Measurements from ENCODE around the gene DLGAP1.

Gene DLGAP1

DNA sequence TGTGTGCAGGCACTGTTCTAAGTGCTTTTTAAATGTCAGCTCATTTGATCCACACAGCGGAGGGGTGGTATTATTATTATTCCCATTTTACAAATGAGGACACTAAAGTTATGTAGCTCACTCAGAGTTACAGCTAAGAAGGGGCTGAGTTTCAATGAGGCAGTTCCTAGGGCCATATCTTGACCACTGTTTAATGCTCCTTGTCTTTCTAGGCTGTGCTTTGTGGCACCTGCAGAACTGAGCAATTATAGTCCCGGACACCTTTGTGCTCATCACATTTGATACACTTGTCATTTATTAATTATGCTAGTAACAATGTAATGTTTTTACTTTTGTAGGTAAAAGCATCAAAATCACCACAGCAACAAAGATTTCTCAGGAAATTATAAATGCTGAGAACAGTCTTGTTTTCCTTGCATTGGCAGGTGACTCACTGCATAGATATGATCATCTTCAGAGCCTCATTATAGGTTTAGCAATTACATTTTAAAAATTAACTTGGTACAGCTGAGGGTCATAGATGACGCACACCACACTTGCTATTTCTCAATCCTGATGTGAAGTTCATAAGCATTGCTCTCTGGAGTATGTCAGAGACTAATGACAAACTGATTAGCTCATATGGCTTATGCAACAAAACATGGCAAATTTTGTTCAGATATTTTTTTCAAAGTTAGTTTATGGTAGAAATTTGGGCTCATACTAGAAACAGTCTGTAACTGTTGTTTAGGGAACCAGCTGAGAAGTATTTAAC lies 638.3 kb downstream of the DLGAP1 start:
- no peak for DNase-seq (ENCODE audit: low read depth)

DNA sequence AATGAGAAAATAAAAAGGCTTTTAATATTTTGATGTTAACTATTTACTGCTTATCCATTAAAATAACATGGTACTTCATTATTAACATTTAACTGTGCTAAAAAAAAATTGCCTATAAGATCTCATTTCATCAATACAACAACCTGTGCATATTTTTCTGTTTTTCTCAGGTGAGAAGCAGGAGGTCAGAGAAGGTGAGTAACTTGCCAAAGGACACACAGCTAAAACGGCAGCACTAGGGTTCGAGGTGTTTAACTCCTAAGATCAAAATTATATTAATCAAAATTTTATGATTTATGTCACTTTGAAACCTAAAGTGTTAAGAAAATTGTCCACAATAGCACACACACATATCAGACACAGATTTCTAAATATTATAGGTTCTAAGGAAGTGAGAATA lies 639.1 kb downstream of the DLGAP1 start:
- DNase-seq (ENCODE audit: low read depth) = no peak

DNA sequence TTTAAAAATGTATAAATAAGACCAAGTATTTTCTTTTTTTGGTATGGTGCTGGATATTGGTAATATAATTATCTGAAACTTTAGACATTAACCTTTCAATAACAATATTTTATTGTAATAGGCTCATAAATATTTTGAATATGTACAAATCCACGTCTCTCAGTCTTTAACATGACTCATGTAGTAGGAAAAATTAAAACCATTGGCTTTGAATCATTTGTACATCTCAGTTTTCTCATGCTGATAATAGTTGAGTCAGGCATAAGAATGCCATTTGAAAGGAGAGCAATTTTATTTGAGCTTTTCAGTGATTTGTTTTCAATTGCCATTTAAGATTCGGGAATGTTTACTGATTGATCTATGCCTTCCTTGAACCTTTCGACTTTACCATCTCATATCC lies 640.3 kb downstream of the DLGAP1 start:
- no peak for DNase-seq (ENCODE audit: low read depth)

DNA sequence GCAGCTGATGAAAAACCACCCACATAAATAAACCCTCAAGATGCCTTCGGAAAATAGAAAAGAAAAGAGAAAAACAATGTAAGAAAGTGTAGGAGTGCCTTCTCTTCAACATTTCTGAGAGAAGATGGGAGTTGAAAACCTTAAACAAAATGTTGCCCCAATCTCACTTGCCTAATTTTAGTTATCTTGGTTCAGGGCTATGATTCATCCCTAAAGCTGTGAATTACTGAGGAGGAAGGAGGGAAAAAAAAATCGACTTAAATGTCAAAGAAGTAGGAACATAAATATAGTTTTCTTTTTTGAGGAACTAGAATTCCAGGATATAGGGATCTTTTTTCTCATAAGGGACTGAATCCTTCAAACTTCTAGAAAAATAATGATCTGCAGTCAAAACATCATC lies 644.8 kb downstream of the DLGAP1 start:
- DNase-seq (ENCODE audit: low read depth) = no peak

DNA sequence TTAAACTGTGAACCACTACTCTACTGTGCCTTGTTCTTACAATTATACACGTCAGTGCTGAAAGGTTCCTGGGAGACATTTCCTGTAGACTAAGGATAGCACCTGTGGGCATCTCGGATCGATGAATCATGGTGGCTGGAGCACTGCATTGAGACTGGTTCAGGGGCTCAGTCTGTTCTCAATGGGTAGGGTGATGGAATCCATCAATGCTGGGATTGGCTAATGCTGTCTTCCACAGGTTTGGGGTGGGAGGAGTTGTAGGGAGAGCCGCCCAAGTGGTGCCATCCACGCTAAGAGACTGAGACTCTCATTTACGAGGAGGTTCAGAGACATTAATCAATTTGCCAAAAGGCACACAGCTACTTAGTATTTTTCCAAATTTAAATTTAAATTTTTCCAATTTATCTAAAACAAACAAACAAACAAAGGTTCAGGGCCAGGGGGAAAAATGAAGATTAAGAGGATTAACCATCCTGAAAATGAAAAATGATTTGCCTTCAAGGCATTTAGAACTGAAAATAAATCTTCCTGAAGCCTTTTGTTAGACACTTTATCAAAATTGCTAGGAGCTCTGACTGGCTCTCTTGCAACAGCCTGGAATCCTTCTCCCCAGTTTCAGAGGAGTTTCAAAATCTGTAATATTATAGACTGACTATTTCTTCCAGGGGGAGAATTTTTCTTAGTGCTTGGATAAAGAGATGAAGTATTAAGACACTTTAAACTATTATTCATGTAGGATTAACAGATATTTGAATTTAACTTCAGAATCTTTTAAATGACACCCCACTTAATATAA lies 645.9 kb downstream of the DLGAP1 start:
- no peak for DNase-seq (ENCODE audit: low read depth)

DNA sequence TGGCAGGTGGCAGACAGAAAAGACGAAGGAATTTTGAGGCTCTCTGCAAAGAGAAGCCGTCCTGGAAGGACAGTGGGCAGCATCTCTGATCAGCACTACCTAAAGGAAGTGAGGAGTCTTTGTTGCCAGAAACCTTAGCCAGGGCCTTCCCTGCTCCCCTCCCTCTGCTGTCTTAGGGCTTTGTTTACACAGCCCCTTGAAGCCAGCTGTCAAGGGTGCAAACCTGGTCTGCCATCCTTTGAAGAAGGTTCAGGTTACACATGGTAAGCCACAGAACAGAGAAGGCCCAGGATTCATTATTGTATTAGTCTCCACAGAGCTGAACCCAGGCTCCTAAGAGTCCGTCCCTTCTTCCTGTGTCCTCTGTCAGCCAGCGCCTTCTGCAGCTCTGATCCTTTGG lies 648.5 kb downstream of the DLGAP1 start:
- DNase-seq (ENCODE audit: low read depth) = no peak

DNA sequence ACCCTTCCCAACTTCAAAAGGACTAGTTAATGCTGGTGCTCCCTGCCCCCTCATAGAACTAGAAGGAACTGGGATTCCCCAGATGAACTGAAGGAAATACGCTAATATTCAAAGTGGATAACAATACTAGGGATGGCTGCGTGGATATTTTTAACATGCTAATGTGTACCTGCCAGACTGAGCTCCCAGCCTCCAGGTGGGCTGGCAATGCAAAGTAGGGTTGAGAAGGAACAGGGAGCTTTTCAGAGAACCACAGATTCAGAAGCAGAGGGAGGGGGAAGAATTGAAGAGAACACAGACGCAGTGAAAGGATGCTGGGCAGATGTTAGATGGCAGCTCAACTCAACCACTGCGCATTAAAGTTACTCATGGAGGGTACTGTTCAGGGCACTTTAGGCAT lies 650.8 kb downstream of the DLGAP1 start:
- no peak for DNase-seq (ENCODE audit: low read depth)

DNA sequence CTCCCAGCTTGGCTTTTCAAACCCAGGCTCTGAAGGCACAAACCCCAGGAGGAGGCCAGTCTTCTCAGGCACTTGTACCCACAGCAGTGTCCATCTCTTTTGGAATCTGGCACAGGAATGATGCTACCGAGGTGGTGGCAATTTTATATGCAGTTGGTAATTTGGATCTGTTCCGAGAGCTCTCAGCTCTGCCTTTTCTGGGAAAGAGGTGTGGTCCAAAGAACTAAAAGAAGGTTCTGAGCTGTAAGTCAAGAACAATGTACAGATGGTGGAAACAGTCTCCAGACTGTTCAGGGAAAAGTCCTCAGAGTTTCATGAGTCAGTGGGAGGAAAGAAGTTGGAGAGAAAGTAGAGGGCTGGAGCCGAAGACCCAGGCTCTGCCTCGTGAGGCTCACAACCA lies 651.8 kb downstream of the DLGAP1 start:
- DNase-seq (ENCODE audit: low read depth) = no peak

DNA sequence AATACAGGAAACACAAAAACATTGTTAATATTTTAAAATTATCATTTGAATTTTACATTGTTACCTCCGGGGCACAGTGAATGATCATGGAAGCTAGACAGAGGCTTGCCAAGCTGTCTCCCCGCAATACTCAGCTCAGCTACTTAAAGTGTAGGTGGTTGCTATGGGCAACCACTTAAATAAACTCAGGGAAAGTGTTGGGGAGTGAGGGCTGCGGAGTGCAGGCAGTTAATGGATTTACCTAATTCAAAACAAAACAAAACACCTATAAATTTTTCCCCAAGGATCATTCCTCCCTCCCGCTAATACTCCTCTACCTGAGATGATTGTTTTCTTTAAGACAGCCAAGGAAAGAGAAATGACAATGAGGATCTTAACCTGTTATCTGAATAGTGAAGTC lies 655.6 kb downstream of the DLGAP1 start:
- no peak for DNase-seq (ENCODE audit: low read depth)

DNA sequence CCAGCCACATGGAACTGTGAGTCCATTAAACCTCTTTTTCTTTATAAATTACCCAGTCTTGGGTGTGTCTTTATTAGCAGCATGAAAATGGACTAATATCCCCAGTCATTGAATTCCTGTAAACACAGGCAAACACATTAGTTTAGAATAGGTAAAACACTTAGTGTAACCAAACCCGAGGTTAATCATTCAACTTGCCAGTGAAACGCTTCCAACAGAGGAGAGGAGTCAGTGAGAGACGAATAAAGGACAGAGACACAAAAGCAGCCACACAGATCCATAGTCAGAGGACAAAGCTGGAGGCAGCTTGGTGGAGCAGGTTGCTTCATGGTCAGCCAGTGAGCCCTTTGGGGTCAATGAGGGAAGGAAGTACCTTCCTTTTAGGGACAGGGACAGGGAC lies 657.1 kb downstream of the DLGAP1 start:
- DNase-seq (ENCODE audit: low read depth) = no peak

DNA sequence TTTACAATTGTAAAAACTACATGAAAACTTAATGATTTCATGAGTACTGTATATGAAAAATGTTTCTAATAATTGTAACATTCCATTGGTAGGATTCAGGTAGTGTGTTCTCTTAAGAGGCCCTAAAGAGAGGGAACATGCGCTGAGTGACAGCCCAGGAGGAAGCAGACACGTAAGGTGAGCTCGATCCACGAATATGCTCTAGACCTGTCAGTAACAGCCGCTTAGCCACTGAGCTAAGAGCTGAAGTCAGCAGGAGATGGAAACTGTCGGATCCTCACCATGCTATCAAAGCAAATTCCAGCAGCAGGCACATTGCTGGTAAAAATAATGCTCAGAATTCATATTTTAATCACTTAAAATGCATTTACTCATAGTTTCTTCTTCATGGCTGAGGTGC lies 658.7 kb downstream of the DLGAP1 start:
- DNase-seq (ENCODE audit: low read depth) = no peak

DNA sequence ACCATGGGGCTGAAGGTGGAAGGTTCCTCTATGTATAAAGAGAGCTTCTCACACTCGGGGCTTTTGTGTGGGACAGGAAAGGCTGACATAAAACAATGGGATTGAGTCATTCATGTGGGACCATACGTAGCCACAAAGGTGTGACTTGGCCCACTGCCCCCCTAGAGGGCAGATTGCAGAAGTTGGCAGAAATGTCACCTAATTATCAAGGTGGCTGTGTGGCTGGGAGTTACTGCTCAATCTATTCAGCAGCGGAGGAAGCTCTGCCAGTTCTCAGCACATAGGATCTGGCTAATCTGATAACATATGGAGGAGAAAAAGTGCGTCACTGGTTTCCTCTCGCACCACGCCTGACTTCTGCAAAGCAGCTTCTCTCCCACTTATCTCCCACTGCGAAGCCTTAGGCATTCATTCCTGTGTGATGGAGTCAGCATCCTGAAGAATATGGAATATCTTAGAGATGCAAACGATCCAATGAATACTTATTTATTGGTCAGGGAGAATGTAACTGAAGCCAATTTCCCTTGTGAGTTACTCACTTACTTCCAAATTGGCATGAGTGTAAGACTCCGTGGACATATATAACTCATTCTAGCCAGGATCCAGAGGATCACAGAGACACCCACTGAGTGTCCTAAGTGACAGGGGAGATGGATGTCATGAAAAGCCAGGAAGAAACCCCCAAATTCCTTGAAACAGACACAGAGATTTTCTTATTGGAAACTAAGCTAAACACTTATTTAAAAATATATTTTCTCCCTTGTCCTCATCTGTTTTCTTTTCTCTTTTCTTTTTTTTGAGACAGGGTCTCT lies 660.4 kb downstream of the DLGAP1 start:
- DNase-seq (ENCODE audit: low read depth) = no peak

DNA sequence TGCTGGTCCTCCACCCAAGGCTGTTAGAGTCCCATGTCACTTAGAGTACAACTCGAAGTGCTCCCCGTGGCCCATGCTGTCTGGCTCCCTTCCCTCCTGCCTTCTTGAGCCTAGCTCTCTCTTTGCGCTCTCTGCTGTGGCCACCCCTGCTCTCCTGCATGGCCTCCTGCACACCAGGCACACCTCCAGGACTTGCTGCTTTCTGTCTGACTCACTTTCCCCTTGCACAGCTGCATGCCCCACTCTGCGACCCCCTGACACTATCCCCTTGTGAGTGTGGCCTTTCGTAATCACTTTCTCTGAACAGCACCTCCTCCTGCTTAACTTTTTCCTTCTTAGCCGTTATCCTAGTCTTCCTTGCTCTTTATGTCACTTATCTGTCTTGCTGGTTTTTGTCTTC lies 661.6 kb downstream of the DLGAP1 start:
- DNase-seq (ENCODE audit: low read depth) = no peak

DNA sequence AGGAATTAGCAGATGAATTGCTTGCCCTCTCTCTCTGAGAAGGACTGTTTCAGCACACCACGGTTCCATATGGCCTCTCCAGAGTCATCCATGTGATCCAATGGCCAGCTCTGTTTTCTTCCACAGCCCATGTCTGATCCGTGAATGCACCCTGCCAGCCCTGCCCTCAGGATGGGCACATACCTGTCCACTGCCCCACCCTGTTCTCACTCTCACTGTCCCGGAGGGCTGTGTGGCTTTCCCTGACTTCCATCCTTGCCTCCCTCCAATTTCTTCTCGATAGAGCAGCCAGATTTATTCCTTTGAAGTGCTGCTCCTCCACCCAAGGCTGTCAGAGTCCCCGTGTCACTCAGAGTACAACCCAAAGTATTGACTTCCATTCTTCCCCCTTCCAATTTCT lies 662.0 kb downstream of the DLGAP1 start:
- DNase-seq (ENCODE audit: low read depth) = no peak

DNA sequence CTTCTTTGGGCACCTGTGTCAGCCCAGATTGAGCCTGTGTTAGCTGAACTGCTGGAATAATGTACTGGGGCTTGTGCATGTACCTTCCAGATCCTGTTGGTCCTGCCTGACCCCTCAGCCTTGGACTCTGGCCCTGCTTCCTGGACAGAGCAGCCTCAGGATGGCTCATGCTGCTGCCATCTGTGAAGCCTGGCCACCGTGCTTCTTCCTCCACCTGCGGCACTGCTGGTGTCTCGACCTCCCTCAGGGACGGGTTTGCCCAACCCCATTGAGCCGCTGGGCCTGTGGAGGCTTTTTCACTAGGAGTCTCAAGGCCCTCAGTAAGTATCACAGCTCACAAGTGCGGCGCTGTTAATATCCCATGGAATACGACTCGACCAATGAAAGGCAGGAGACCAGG lies 662.4 kb downstream of the DLGAP1 start:
- DNase-seq (ENCODE audit: low read depth) = no peak

DNA sequence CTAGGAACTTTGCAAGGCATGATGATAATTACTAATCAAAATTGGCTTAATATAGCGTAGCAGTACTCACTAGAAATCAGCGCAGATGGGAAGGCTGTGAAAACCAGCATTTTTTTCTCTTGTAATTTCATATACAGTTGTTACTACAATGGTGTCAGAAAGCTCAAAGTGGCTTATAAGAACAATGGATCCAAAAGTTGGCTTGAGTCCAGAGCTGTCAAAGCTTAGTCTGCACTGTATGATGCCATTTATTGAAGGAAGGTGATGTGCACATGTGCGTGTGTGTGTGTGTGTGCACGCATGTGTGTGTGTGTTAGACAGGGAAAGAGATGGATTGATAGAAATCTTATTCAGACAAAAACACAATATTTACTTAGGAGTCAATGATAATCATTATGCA lies 663.9 kb downstream of the DLGAP1 start:
- DNase-seq (ENCODE audit: low read depth) = no peak

DNA sequence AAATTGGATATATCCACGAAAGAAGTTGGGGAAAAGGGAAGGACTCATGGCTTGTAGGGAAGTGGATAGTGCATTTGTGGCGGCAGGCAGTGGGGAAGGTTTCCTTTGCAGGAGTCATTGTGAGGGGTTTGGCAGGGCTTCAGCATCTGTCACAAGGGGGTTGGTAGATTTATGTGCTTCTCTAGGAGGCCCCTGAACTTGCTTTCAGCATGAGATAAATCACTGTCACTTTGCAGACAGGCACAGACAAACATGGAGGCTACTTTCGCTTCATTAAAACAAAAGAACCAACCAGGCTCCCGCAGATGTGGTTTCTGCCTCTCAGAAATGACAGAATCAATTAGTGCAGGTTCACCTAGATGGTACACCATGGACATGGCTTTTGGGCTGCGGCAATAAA lies 664.4 kb downstream of the DLGAP1 start:
- DNase-seq (ENCODE audit: low read depth) = no peak

DNA sequence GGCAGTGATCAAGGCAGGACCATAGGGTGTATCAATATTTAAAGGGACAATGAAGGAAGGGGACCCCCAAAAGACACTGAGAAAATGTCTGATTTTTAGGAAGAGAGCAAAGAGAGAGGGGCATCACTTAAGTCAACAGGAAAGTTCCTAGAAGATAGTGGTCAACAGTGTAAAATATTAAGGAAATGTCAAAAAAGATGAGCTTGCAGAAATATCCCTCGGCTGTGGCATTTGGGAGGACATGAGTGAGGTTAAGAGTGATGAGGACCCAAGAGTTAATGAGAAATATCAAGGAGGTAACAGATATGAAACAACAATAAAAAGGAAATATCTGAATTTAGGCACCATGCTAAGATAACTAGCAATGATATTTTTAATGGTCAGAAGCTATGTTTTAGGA lies 665.6 kb downstream of the DLGAP1 start:
- DNase-seq (ENCODE audit: low read depth) = no peak

DNA sequence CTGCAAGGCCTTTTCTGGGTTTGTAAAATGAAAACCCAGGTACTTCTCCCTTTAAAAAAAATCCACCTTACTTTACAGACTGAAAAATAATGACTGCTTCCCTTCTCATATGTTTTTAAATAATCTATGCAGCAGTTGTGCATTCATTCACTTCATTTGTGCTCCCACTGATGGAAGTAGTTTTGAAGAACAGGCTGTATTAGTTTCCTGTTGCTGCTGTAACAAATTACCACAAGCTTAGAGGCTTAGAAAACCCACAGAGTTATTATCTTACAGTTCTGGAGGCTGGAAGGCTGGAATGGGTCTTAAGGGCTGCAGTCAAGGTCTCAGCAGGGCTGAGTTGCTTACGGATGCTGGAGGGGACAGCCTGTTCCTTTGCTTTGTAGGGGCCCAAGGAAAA lies 670.2 kb downstream of the DLGAP1 start:
- DNase-seq (ENCODE audit: low read depth) = no peak

DNA sequence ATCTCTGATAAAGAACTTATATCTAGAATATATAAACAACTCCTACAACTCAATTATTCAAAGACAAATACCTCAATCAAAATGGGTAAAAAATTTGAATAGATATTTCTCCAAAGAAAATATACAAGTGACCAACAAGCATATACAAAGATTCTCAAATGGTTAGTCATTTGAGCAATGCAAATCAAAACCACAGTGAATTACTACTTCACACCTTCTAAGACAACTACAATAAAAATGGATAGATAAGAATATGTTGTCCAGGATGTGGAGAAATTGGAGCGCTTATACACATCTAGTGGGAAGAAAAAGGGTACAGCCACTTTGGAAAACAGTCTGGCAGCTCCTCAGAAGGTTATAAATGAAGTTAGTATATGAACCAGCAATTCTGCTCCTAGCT lies 672.2 kb downstream of the DLGAP1 start:
- DNase-seq (ENCODE audit: low read depth) = no peak

DNA sequence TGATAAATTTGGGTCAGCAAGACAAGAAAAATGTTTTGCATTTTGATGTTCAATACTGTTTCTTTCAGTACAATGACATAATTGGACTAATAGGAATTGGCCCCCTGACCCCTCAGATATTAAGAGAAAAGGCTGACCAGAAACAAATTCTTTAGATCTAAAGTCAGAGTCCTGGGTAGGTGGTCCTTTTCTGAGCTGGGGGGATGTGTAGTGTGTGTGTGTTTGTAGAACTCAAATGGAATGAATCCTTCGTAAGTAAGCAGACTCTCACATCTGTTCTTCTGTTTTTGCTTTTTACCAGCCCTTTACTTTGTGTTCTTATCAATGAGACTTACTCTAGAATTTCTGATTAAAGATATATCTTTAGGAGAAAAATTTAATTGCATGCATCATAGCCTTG lies 677.4 kb downstream of the DLGAP1 start:
- DNase-seq (ENCODE audit: low read depth) = no peak

DNA sequence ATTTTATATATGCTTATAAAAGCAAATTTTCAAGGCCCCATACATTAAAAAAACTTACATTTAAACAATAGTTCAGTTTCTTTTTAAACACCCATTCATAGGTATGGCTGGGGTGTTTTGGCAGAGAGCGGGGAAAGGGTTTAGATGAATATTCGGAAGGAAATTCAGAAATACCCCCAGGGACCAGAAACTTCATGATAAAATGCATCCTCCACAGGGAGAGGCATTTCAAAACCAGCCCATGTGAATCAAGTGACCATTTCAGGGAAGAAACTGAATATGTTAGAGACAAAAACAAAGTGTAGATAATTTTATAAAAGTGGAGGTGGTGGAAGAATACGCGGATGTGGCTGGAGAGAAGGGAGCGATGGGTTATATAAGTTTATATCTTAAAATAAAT lies 678.0 kb downstream of the DLGAP1 start:
- DNase-seq (ENCODE audit: low read depth) = no peak

DNA sequence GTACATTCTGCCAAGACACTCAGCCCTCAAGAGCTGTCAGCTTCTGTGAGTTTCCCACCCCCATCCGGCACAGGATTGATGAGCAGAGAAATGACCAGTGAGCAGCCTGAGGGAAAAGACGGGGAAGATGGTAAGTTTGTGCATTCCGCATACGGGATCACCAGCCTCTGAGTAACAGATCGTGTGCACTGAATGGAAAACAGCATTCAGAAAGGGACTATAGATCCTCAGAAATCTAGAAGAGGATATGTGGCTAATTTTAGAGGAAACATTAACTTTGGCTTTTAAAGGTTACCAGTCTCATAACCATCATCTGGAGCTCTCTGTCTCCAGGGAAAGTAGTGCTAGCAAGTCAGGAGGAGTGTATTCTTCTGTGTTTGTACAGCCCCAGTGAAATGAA lies 679.1 kb downstream of the DLGAP1 start:
- no peak for DNase-seq (ENCODE audit: low read depth)

Data from T follicular helper cell (primary cell).